ENCODE data around the gene DUSP5. TPM values are rescaled to one million over a fixed set of nuclear protein-coding genes. Genes with fewer than 3 reads are reported as not detected.

DUSP5 gene
- total and polyA plus RNA-seq, 7 donors, result 1.2 to 77.5 (median 2.1) TPM

DNA sequence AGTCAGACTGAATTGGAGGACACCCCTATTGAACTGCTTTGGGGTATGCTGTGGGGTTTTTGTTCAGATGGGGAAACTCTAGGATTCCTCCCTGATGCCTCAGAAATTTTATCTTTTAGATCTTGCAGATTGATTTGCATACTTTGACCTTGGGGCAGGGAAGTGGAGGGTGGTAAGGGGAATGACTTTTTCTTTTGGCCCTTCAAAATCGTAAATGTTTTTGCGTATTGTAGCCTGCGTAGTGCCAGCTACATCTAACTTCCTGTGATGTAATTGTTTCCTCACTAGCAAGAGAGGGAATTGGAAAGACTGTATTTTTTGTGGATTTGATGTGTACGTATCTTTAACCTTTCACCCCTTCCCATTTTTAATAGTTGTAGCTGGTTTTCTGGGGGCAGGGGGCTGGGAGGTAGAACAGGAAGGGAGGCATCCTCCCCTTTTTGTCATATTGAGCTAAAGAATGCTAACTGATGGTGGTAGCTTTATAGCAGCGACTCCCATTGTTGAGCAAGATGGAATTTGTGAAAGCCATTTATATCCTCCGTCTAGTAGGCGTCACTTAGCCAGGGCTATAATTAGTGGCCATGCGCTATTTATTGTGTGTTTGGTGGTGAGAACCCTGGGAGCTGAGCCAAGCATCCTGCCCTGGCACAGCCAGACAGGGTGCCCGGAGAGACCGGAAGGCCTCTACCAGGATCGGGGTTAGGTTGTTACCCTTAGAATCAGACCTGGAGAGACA lies 11.3 kb downstream of the DUSP5 start:
- 36 to 49% (median 45%) methylated on average over 11 of the region's 11 CpGs for WGBS, 3 donors
- Histone ChIP-seq H3K9me3 (no peaks in the 10 kb centered on the region), H3K27me3 (ENCODE audit: insufficient read depth in 3 of 3, low read length in 2 of 3) (no peaks in the 10 kb centered on the region), H3K4me1 (peaks cover 9% of the 10 kb centered on the region), H3K36me3 (ENCODE audit: insufficient read depth in 1 of 2, low read depth in 1 of 2) (peaks cover 2 to 8% of the 10 kb centered on the region in 2 donors), H3K4me3 (no peak overlapping the region), H3K27ac (no peak overlapping the region)
- ATAC-seq (peak; percentile 70 to 89 (median 75)), DNase-seq (no peak)
- TF ChIP-seq, protein P1, sequence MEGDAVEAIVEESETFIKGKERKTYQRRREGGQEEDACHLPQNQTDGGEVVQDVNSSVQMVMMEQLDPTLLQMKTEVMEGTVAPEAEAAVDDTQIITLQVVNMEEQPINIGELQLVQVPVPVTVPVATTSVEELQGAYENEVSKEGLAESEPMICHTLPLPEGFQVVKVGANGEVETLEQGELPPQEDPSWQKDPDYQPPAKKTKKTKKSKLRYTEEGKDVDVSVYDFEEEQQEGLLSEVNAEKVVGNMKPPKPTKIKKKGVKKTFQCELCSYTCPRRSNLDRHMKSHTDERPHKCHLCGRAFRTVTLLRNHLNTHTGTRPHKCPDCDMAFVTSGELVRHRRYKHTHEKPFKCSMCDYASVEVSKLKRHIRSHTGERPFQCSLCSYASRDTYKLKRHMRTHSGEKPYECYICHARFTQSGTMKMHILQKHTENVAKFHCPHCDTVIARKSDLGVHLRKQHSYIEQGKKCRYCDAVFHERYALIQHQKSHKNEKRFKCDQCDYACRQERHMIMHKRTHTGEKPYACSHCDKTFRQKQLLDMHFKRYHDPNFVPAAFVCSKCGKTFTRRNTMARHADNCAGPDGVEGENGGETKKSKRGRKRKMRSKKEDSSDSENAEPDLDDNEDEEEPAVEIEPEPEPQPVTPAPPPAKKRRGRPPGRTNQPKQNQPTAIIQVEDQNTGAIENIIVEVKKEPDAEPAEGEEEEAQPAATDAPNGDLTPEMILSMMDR (IDR thresholded peaks at IDR 0.05), result no peak
- intact Hi-C loops (cut with DNase I), result no loop called here

DNA sequence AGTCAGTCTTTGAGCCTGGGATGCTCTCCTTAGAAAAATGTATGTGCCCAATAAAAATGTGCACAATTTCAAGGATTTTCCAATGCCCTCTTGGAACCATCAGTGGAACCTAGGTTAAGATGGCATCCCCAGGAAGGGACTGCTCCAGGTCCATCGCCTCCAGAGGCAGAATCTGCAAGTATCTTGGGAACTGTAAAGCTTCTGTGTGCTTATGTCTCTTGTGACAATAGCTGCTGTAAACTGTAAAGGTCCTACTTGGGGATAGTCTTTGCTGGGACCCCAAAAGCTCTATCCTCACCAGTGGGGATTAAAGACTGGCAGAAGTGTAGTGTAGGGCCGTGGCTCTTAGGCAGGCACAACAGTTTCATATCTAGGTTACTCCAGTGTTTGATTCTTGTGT lies 11.9 kb downstream of the DUSP5 start:
- WGBS, 3 donors, result 95 to 98% (median 96%) methylated on average over 2 of the region's 2 CpGs
- Histone ChIP-seq H3K27ac (no peak overlapping the region), H3K36me3 (ENCODE audit: insufficient read depth in 1 of 2, low read depth in 1 of 2) (peaks cover 2 to 8% of the 10 kb centered on the region in 2 donors), H3K9me3 (no peaks in the 10 kb centered on the region), H3K4me1 (peaks cover 7% of the 10 kb centered on the region), H3K4me3 (no peak overlapping the region), H3K27me3 (ENCODE audit: insufficient read depth in 3 of 3, low read length in 2 of 3) (no peaks in the 10 kb centered on the region)
- TF ChIP-seq, protein P1 (IDR thresholded peaks at IDR 0.05), result no peak
- intact Hi-C loops (cut with DNase I), result no loop called here
- DNase-seq (no peak), ATAC-seq (no peak)

DNA sequence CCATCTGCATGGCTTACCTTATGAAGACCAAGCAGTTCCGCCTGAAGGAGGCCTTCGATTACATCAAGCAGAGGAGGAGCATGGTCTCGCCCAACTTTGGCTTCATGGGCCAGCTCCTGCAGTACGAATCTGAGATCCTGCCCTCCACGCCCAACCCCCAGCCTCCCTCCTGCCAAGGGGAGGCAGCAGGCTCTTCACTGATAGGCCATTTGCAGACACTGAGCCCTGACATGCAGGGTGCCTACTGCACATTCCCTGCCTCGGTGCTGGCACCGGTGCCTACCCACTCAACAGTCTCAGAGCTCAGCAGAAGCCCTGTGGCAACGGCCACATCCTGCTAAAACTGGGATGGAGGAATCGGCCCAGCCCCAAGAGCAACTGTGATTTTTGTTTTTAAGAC lies 12.4 kb downstream of the DUSP5 start:
- TF ChIP-seq, protein P1 (IDR thresholded peaks at IDR 0.05), result no peak
- H3K27ac ChIP-seq, result no peak overlapping the region
- no peak overlapping the region for H3K4me3 ChIP-seq
- 90 to 97% (median 95%) methylated on average over 9 of the region's 9 CpGs for WGBS, 3 donors
- peaks cover 2% of the 10 kb centered on the region for H3K4me1 ChIP-seq
- no peaks in the 10 kb centered on the region for H3K27me3 ChIP-seq (ENCODE audit: insufficient read depth in 3 of 3, low read length in 2 of 3)
- no peaks in the 10 kb centered on the region for H3K9me3 ChIP-seq
- DNase-seq, result no peak
- no peak for ATAC-seq
- H3K36me3 ChIP-seq (ENCODE audit: insufficient read depth in 1 of 2, low read depth in 1 of 2), result peaks cover 2 to 8% of the 10 kb centered on the region in 2 donors
- intact Hi-C loops (cut with DNase I), result no loop called here

DNA sequence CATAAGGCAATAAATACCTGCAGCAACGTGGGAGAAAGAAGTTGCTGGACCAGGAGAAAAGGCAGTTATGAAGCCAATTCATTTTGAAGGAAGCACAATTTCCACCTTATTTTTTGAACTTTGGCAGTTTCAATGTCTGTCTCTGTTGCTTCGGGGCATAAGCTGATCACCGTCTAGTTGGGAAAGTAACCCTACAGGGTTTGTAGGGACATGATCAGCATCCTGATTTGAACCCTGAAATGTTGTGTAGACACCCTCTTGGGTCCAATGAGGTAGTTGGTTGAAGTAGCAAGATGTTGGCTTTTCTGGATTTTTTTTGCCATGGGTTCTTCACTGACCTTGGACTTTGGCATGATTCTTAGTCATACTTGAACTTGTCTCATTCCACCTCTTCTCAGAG lies 13.0 kb downstream of the DUSP5 start:
- Histone ChIP-seq H3K27me3 (ENCODE audit: insufficient read depth in 3 of 3, low read length in 2 of 3) (no peaks in the 10 kb centered on the region), H3K36me3 (ENCODE audit: insufficient read depth in 1 of 2, low read depth in 1 of 2) (peaks cover 2 to 8% of the 10 kb centered on the region in 2 donors), H3K27ac (no peak overlapping the region), H3K4me1 (no peaks in the 10 kb centered on the region), H3K9me3 (no peaks in the 10 kb centered on the region), H3K4me3 (no peak overlapping the region)
- intact Hi-C loops (cut with DNase I), result no loop called here
- 80 to 100% (median 96%) methylated on average over 3 of the region's 3 CpGs for WGBS, 3 donors
- TF ChIP-seq, protein P1 (IDR thresholded peaks at IDR 0.05), result no peak
- DNase-seq, result no peak
- ATAC-seq, result no peak
